IMR-90 (cell line): ENCODE results near the gene SLC4A5.

Experiments
- CHD1 ChIP-seq: IDR thresholded peaks from 2 replicates; pipeline ENCODE4 v1.6.1; 2012; ENCODE audit warnings: low read depth, low read length, improper control_type of control experiment
- MXI1 ChIP-seq: IDR thresholded peaks from 2 replicates; pipeline ENCODE4 v1.6.1; 2012; ENCODE audit warnings: low read depth, mild to moderate bottlenecking, low read length, moderate library complexity, borderline replicate concordance
- NFE2L2 ChIP-seq: fragments of 150-350 bp; IDR thresholded peaks from 2 replicates; pipeline ENCODE4 v1.6.1; 2016; ENCODE audit warnings: low read depth, mild to moderate bottlenecking, low read length
- POLR2A ChIP-seq: IDR thresholded peaks from 2 replicates; pipeline ENCODE4 v1.6.1; 2012; ENCODE audit warnings: mild to moderate bottlenecking, low read depth, low read length
- RAD21 ChIP-seq: IDR thresholded peaks from 2 replicates; pipeline ENCODE4 v1.6.1; 2012; ENCODE audit warnings: low read length, improper control_type of control experiment
- RCOR1 ChIP-seq: IDR thresholded peaks from 2 replicates; pipeline ENCODE4 v1.6.1; 2012; ENCODE audit warnings: mild to moderate bottlenecking, low read length, improper control_type of control experiment; ENCODE audit not compliant: insufficient replicate concordance
- RFX5 ChIP-seq: IDR thresholded peaks from 2 replicates; pipeline ENCODE4 v1.8.0; 2012; ENCODE audit warnings: low read depth, mild to moderate bottlenecking, low read length, moderate library complexity
- SMC3 ChIP-seq: fragments of 150-350 bp; IDR thresholded peaks from 2 replicates; pipeline ENCODE4 v1.6.1; 2016; ENCODE audit warnings: low read depth, mild to moderate bottlenecking, antibody characterized with exemption, low read length, moderate library complexity
- TF ChIP-seq, protein P1 (sequence below): conservative IDR thresholded peaks from 2 replicates; pipeline ENCODE4 v1.5.1; 2012; ENCODE audit warnings: mild to moderate bottlenecking, low read depth, low read length, improper control_type of control experiment
- TF ChIP-seq, protein P2 (sequence below): fragments of 150-350 bp; IDR thresholded peaks from 2 replicates; pipeline ENCODE4 v1.6.1; 2016; ENCODE audit warnings: low read depth, mild to moderate bottlenecking, low read length, moderate library complexity, borderline replicate concordance
- TF ChIP-seq, protein P3 (sequence below): fragments of 150-350 bp; IDR thresholded peaks from 2 replicates; pipeline ENCODE4 v1.6.1; 2017; ENCODE audit warnings: mild to moderate bottlenecking, antibody characterized with exemption, low read length, low read depth

DNA sequence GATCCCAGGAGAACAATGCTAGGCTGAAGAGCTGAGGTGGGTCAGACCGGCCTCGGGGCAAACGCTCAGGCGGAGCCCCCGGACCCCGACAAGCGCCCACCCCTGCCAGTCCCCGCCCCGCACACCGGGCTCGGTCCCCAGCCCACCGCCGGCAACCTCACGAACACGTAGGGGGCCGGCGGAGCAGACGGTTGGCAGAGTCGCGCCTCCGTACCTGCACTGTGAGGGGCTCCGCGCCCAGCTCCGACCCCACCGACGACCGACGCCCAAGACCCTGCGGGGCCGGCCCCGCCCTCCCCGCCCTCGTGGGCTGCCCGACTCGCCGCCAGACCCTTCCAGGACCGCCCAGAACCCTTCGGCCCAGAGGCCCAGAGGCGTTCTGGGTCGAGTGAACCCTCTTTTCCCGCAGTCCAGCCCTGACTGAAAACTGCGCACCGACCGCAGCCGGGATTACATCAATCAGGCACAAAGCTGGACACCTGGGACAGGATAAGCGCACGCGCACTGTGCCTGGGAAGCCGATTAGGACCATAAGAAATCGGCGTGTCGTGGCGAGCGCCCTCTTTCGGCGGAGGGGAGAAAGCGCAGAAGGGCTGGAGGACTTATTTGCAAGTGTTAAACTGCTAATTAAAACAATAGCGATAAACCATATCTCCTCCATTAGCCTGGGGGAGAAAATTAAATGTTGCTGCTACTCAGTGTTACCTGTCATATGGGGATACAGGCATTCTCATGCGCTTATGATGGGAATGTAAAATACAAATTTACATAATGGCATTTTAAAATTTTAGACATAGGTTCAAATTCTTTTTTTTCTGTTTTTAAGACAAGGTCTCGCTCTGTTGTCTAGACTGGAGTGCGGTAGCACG, 48.6 kb upstream of the SLC4A5 start:
- TF ChIP-seq, protein P1, sequence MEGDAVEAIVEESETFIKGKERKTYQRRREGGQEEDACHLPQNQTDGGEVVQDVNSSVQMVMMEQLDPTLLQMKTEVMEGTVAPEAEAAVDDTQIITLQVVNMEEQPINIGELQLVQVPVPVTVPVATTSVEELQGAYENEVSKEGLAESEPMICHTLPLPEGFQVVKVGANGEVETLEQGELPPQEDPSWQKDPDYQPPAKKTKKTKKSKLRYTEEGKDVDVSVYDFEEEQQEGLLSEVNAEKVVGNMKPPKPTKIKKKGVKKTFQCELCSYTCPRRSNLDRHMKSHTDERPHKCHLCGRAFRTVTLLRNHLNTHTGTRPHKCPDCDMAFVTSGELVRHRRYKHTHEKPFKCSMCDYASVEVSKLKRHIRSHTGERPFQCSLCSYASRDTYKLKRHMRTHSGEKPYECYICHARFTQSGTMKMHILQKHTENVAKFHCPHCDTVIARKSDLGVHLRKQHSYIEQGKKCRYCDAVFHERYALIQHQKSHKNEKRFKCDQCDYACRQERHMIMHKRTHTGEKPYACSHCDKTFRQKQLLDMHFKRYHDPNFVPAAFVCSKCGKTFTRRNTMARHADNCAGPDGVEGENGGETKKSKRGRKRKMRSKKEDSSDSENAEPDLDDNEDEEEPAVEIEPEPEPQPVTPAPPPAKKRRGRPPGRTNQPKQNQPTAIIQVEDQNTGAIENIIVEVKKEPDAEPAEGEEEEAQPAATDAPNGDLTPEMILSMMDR: peak; percentile 96
- peak; percentile 38; the same call in 1 of the 2 replicates for TF ChIP-seq POLR2A
- TF ChIP-seq MXI1: no peak; the same call in 1 of the 2 replicates
- no peak for TF ChIP-seq CHD1
- TF ChIP-seq NFE2L2: no peak
- no peak for TF ChIP-seq RFX5
- TF ChIP-seq, protein P2, sequence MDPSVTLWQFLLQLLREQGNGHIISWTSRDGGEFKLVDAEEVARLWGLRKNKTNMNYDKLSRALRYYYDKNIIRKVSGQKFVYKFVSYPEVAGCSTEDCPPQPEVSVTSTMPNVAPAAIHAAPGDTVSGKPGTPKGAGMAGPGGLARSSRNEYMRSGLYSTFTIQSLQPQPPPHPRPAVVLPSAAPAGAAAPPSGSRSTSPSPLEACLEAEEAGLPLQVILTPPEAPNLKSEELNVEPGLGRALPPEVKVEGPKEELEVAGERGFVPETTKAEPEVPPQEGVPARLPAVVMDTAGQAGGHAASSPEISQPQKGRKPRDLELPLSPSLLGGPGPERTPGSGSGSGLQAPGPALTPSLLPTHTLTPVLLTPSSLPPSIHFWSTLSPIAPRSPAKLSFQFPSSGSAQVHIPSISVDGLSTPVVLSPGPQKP: no peak
- TF ChIP-seq RCOR1: no peak
- TF ChIP-seq, protein P3, sequence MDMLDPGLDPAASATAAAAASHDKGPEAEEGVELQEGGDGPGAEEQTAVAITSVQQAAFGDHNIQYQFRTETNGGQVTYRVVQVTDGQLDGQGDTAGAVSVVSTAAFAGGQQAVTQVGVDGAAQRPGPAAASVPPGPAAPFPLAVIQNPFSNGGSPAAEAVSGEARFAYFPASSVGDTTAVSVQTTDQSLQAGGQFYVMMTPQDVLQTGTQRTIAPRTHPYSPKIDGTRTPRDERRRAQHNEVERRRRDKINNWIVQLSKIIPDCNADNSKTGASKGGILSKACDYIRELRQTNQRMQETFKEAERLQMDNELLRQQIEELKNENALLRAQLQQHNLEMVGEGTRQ: 0 out of 2 replicates have a peak, but pooled peaks have one; percentile 12
- peak; percentile 56 for TF ChIP-seq SMC3
- peak; percentile 66 for TF ChIP-seq RAD21
